Prostate gland (tissue), 2 donors: Measurements from ENCODE around the gene CTNND2. TPM values are rescaled to one million over a fixed set of nuclear protein-coding genes. Genes with fewer than 3 reads are reported as not detected.

Experiments
- DNase-seq: peaks from one replicate; pipeline ENCODE4 v3.0.0-alpha.2; 2019; ENCODE audit warnings: low spot score
- H3K27ac ChIP-seq, 2 donors: fragments of 200-600 bp; sonication (generic); 2 replicates each; pipeline ENCODE4 v1.5.1; 2017 to 2019
- H3K27me3 ChIP-seq: fragments of 200-600 bp; sonication (generic); replicated peaks from 2 replicates; pipeline ENCODE4 v1.5.1; 2019; ENCODE audit not compliant: insufficient read depth
- H3K36me3 ChIP-seq, 2 donors: fragments of 200-600 bp; sonication (generic); 1 replicate in 1 of 2; 2 replicates in 1 of 2; pipeline versions ENCODE4 v1.5.1 to v1.8.1; 2017 to 2019
- H3K4me1 ChIP-seq: fragments of 200-600 bp; sonication (generic); replicated peaks from 2 replicates; pipeline ENCODE4 v1.5.1; 2019
- H3K4me3 ChIP-seq, 2 donors: fragments of 200-600 bp; sonication (generic); 2 replicates each; pipeline ENCODE4 v1.5.1; 2017 to 2019
- H3K9me3 ChIP-seq: fragments of 200-600 bp; sonication (generic); 2 replicates; pipeline ENCODE4 v1.5.1; 2017
- POLR2A ChIP-seq: fragments of 450-650 bp; IDR thresholded peaks from one replicate; pipeline ENCODE4 v1.6.1; 2016; ENCODE audit warnings: antibody characterized with exemption, mild to moderate bottlenecking
- POLR2AphosphoS5 ChIP-seq: sonication (generic); formaldehyde crosslinking; IDR thresholded peaks from one replicate; pipeline ENCODE4 v1.6.1; 2017; ENCODE audit warnings: antibody characterized with exemption
- WGBS: methylation state at CpG from one replicate; pipeline ENCODE4 v1.1.5; 2018; 5-methylcytosine and 5-hydroxymethylcytosine counted together
- intact Hi-C: fragments of 100-400 bp; cut with DNase I; formaldehyde crosslinking; loops from one replicate; pipeline ENCODE4 v1.14.2; 2022
- total RNA-seq, 2 donors: library from RNA; depleted of rRNA; stranded (reverse); fragments of >200 nt; gene quantifications; one replicate each; pipeline ENCODE4 v1.1.0, GENCODE V29; 2016
- TF ChIP-seq, protein P1 (sequence below), 4 experiments: fragments of 200-600 bp in 2 of 4; fragments of 450-650 bp in 2 of 4; sonication (generic) in 2 of 4; IDR thresholded peaks; 1 replicate in 3 of 4; 2 replicates in 1 of 4; pipeline ENCODE4 v1.5.1; 2016 to 2019; ENCODE audit warnings: antibody characterized with exemption in 4 of 4, mild to moderate bottlenecking in 2 of 4, moderate library complexity in 2 of 4

The CTNND2 gene
- total RNA-seq, 2 donors from 2014 or later, result 5.5 to 11.2 TPM

DNA sequence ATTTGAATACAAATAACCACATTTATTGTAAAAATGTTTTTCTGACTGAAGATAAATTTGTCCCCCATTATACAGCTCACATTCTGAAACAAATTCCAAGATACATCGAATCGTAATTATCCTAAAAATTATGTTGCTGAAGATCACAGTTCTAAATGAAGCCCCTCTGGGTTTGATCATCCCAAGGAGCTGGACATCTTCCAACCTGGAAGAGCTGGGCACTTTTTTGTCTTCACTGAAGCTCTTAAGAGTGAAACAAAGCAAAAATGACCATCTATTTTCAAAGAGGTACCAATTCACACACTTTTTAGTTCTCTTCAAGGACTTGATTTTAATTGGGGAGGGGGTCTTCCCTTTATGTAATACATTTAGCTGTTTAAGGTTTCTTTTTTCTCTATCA, 5.5 kb downstream of the CTNND2 start:
- 90% methylated on average over 2 of the region's 2 CpGs for WGBS
- intact Hi-C loops, result no loop called here
- TF ChIP-seq POLR2AphosphoS5 (no peak), POLR2A (no peak)
- TF ChIP-seq, protein P1, sequence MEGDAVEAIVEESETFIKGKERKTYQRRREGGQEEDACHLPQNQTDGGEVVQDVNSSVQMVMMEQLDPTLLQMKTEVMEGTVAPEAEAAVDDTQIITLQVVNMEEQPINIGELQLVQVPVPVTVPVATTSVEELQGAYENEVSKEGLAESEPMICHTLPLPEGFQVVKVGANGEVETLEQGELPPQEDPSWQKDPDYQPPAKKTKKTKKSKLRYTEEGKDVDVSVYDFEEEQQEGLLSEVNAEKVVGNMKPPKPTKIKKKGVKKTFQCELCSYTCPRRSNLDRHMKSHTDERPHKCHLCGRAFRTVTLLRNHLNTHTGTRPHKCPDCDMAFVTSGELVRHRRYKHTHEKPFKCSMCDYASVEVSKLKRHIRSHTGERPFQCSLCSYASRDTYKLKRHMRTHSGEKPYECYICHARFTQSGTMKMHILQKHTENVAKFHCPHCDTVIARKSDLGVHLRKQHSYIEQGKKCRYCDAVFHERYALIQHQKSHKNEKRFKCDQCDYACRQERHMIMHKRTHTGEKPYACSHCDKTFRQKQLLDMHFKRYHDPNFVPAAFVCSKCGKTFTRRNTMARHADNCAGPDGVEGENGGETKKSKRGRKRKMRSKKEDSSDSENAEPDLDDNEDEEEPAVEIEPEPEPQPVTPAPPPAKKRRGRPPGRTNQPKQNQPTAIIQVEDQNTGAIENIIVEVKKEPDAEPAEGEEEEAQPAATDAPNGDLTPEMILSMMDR (IDR thresholded peaks at IDR 0.05), result no peak
- Histone ChIP-seq H3K27me3 (no peaks in the 10 kb centered on the region), H3K27ac (no peak overlapping the region), H3K36me3 (no peaks in the 10 kb centered on the region), H3K4me3 (no peak overlapping the region), H3K9me3 (no peaks in the 10 kb centered on the region), H3K4me1 (no peaks in the 10 kb centered on the region)
- DNase-seq, result no peak

- DNase-seq, result no peak
- Histone ChIP-seq H3K27me3 (no peaks in the 10 kb centered on the region), H3K4me3 (no peak overlapping the region), H3K9me3 (no peaks in the 10 kb centered on the region), H3K36me3 (no peaks in the 10 kb centered on the region), H3K27ac (no peak overlapping the region), H3K4me1 (no peaks in the 10 kb centered on the region)
- TF ChIP-seq, protein P1 (IDR thresholded peaks at IDR 0.05), result no peak
- intact Hi-C loops, result no loop called here
Measured at GRCh38 chr5:11897781-11898180, 6.5 kb downstream of the CTNND2 start.

GRCh38 chr5:11894992-11895391, 9.3 kb downstream of the CTNND2 start:
- intact Hi-C loops, result no loop called here
- WGBS, result 65% methylated on average over 5 of the region's 5 CpGs
- no peaks in the 10 kb centered on the region for H3K27me3 ChIP-seq
- no peaks in the 10 kb centered on the region for H3K36me3 ChIP-seq
- DNase-seq, result no peak
- no peaks in the 10 kb centered on the region for H3K4me1 ChIP-seq
- H3K9me3 ChIP-seq, result no peaks in the 10 kb centered on the region
- no peak overlapping the region for H3K4me3 ChIP-seq
- TF ChIP-seq, protein P1 (IDR thresholded peaks at IDR 0.05), result no peak
- H3K27ac ChIP-seq, result no peak overlapping the region

GRCh38 chr5:11892832-11893231, 11.4 kb downstream of the CTNND2 start:
- H3K4me3 ChIP-seq, result no peak overlapping the region
- H3K9me3 ChIP-seq, result no peaks in the 10 kb centered on the region
- no peaks in the 10 kb centered on the region for H3K4me1 ChIP-seq
- TF ChIP-seq, protein P1 (IDR thresholded peaks at IDR 0.05), result no peak
- TF ChIP-seq POLR2AphosphoS5 (no peak), POLR2A (no peak)
- intact Hi-C loops, result no loop called here
- no peaks in the 10 kb centered on the region for H3K36me3 ChIP-seq
- H3K27me3 ChIP-seq, result no peaks in the 10 kb centered on the region
- DNase-seq, result no peak
- WGBS, result 26% methylated on average over 6 of the region's 6 CpGs
- no peak overlapping the region for H3K27ac ChIP-seq

DNA sequence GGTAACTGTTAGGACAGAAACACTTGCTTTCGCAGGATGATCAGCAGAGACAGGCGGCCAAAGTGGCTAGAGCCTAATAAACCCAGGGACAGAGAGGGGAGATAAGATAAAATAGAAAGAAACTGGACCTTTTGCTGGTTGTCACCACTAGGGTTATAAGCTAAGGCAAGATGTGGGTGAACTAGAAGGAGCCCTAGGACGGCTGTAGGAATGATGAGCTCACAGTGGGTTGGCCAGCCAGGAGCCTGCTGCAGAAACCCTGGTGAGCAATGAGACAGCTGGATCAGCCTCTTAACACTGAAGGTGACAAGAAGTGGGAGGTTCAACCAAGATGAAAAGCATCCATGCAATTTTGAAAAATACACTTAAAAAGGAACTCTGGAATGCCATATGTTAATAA, 13.5 kb downstream of the CTNND2 start:
- intact Hi-C loops, result no loop called here
- Histone ChIP-seq H3K4me3 (no peak overlapping the region), H3K4me1 (no peaks in the 10 kb centered on the region), H3K27me3 (no peaks in the 10 kb centered on the region), H3K9me3 (no peaks in the 10 kb centered on the region), H3K36me3 (no peaks in the 10 kb centered on the region), H3K27ac (no peak overlapping the region)
- 70% methylated on average over 3 of the region's 3 CpGs for WGBS
- DNase-seq, result no peak
- TF ChIP-seq POLR2AphosphoS5 (no peak), POLR2A (no peak)
- TF ChIP-seq, protein P1 (IDR thresholded peaks at IDR 0.05), result no peak
